ENCODE results near the gene PAQR4. TPM values are rescaled to one million over a fixed set of nuclear protein-coding genes. Genes with fewer than 3 reads are reported as not detected.

PAQR4 gene
- total RNA-seq, 3 donors from 2014 or later (not counting 1 experiment from before 2014, with no cell fraction given), result 2.9 to 4.4 (median 3.5) TPM

- no peak overlapping the region for H3K4me3 ChIP-seq (ENCODE audit: low read length)
- Mint-ChIP-seq H3K9me3 (no peaks in the 10 kb centered on the region), H3K27me3 (ENCODE audit: low read depth in 2 of 2) (peaks cover 0 to 14% of the 10 kb centered on the region in 2 donors), H3K4me3 (no peak overlapping the region), H3K4me1 (peaks cover 0 to 23% of the 10 kb centered on the region in 2 donors), H3K27ac (no peak overlapping the region), H3K36me3 (no peaks in the 10 kb centered on the region)
- 32% methylated on average over 28 of the region's 28 CpGs for WGBS (ENCODE audit: insufficient coverage)
- H3K27ac ChIP-seq (ENCODE audit: low read length), result no peak overlapping the region
- no peaks in the 10 kb centered on the region for H3K36me3 ChIP-seq (ENCODE audit: control insufficient read depth, insufficient read depth, low read length)
- peaks cover 41% of the 10 kb centered on the region for H3K4me1 ChIP-seq (ENCODE audit: control insufficient read depth, insufficient read depth, low read length)
- intact Hi-C loops (cut with micrococcal nuclease), result no loop called here
- peaks cover 44% of the 10 kb centered on the region for H3K27me3 ChIP-seq (ENCODE audit: control insufficient read depth, insufficient read depth, low read length)
- no peak for TF ChIP-seq CTCF (IDR thresholded peaks at IDR 0.05)
- DNase-seq (peak in 1 of 2 donors; percentile 29), ATAC-seq (no peak)
- H3K9me3 ChIP-seq (ENCODE audit: control insufficient read depth, insufficient read depth, low read length), result no peaks in the 10 kb centered on the region
Observed at GRCh38 chr16:2962334-2963073, 6.6 kb upstream of the PAQR4 start.

GRCh38 chr16:2963074-2963722, 6.0 kb upstream of the PAQR4 start:
- Histone ChIP-seq H3K4me1 (ENCODE audit: control insufficient read depth, insufficient read depth, low read length) (peaks cover 48% of the 10 kb centered on the region), H3K27ac (ENCODE audit: low read length) (no peak overlapping the region), H3K4me3 (ENCODE audit: low read length) (no peak overlapping the region), H3K27me3 (ENCODE audit: control insufficient read depth, insufficient read depth, low read length) (peaks cover 51% of the 10 kb centered on the region), H3K36me3 (ENCODE audit: control insufficient read depth, insufficient read depth, low read length) (no peaks in the 10 kb centered on the region), H3K9me3 (ENCODE audit: control insufficient read depth, insufficient read depth, low read length) (no peaks in the 10 kb centered on the region)
- DNase-seq (peak in 1 of 2 donors; percentile 78), ATAC-seq (peak in 1 of 3 donors; percentile 13)
- H3K4me3 Mint-ChIP-seq, result peak overlapping the region; percentile 65
- no peaks in the 10 kb centered on the region for H3K36me3 Mint-ChIP-seq
- no peaks in the 10 kb centered on the region for H3K9me3 Mint-ChIP-seq
- peaks cover 7 to 18% of the 10 kb centered on the region in 2 donors for H3K27me3 Mint-ChIP-seq (ENCODE audit: low read depth in 2 of 2)
- TF ChIP-seq CTCF (IDR thresholded peaks at IDR 0.05), result no peak
- H3K4me1 Mint-ChIP-seq, result peaks cover 4 to 27% of the 10 kb centered on the region in 2 donors
- intact Hi-C loops (cut with micrococcal nuclease), result no loop called here
- no peak overlapping the region for H3K27ac Mint-ChIP-seq
- WGBS (ENCODE audit: insufficient coverage), result 2% methylated on average over 28 of the region's 40 CpGs

- intact Hi-C loops (cut with micrococcal nuclease), result no loop called here
Observed at GRCh38 chr16:2963723-2964474, 5.2 kb upstream of the PAQR4 start, which contains the start of gene KREMEN2. Gene KREMEN2 (plus strand): TSS chr16:2964275. CDS start chr16:2964521, 246 bp downstream.

More at GRCh38 chr16:2963723-2964474, 5.2 kb upstream of the PAQR4 start, which contains the start of gene KREMEN2:
- no peaks in the 10 kb centered on the region for H3K9me3 ChIP-seq (ENCODE audit: control insufficient read depth, insufficient read depth, low read length)
- peak within 1 kb of the TSS; percentile 74 for H3K4me3 Mint-ChIP-seq
- peaks cover 10 to 20% of the 10 kb centered on the region in 2 donors for H3K27me3 Mint-ChIP-seq (ENCODE audit: low read depth in 2 of 2)
- H3K27ac Mint-ChIP-seq, result no peak within 1 kb of the TSS
- no peak for TF ChIP-seq CTCF (IDR thresholded peaks at IDR 0.05)
- H3K36me3 ChIP-seq (ENCODE audit: control insufficient read depth, insufficient read depth, low read length), result no peaks in the 10 kb centered on the region
- H3K4me1 Mint-ChIP-seq, result peaks cover 10 to 33% of the 10 kb centered on the region in 2 donors
- WGBS (ENCODE audit: insufficient coverage), result under 1% methylated on average over 59 of the region's 60 CpGs
- H3K36me3 Mint-ChIP-seq, result no peaks in the 10 kb centered on the region
- no peak for ATAC-seq
- no peak within 1 kb of the TSS for H3K27ac ChIP-seq (ENCODE audit: low read length)
- H3K27me3 ChIP-seq (ENCODE audit: control insufficient read depth, insufficient read depth, low read length), result peaks cover 58% of the 10 kb centered on the region
- H3K4me1 ChIP-seq (ENCODE audit: control insufficient read depth, insufficient read depth, low read length), result peaks cover 55% of the 10 kb centered on the region
- no peaks in the 10 kb centered on the region for H3K9me3 Mint-ChIP-seq
- peak in 1 of 2 donors; percentile 59 for DNase-seq
- peak within 1 kb of the TSS; percentile 3 for H3K4me3 ChIP-seq (ENCODE audit: low read length)

Data from natural killer cell (primary cell).